HG03039 (cell line): Measurements from ENCODE around the gene MEGF11.
A peak's percentile ranks its signal among the peaks of the same experiment; 100 is the strongest.

Experiments
- ATAC-seq: cut with Tn5 transposase; IDR thresholded peaks from one replicate; pipeline ENCODE4 v1.9.1; 2021; ENCODE audit warnings: mild to moderate bottlenecking, moderate library complexity; ENCODE audit not compliant: unreplicated experiment

Gene MEGF11

DNA sequence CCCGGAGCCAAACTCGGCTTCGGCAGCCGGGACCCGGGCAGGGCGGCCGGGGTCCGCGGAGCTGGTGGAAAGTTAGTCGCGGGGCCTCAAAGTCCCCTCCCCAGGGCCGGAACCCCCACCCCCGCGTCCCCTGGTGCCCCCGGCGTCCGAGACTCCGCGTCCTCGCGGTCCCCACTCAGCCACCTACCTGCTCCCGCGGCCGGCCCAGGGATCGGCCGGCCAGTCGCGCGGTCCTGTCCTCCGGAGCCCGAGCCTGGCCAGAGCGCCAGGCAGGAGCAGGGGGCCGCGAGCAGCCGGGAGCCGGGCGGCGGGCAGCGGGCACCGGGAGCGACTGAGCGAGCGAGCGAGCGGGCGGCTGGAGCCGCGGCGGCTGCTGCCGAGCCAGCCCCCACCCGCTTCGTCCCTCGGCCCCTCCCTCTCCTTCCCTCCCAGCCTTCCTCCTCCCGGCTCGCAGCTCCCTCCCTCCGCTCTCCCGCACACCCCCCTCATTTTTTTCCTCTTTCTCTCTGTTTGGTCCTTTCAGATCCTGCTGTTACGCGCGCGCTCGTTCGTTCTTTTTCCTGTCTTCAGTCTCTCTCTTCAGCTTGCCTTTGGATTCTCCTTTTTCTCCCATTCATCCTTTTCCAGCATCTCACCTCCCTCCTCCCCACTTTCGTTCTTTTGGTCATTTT lies at the start of gene MEGF11:
MEGF11 (minus strand) TSS at position 333 of the 671 bp plus-strand sequence. CDS start 125,347 bp downstream, outside the sequence.
- ATAC-seq = no peak

DNA sequence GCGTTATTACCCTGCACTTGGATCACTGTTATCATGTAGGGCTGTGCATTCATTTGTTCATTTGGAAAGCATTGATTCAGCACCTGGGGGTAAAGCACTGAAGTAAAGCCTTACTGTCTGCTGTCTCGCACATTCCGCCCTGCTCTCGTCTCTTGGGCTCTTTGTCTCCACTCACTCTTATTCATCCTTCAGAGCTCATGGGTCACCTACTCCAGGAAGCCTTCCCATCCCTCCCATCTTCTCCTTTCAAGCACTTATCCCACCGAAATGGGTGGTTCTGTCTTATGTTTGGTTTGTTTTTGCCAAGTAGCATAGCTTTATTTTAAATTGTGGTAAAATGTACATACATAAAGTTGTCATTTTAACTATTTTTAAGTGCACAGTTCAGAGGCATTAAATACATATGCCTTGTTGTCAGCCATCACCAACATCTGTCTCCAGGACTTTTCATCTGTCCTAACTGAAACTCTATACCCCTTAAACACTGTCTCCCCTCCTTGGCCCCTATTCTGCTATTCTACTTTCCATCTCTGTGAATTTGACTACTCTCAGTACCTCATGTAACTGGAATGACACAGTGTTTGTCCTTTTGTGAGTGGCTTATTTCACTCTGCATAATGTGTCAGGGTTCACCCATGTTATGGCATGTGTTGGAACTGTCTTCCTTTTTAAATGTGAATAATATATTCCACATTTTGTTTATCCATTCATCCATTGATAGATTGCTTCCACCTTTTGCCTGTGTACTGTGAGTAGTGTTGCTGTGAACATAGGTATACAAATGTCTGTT lies 49.1 kb upstream of the MEGF11 start:
- no peak for ATAC-seq

DNA sequence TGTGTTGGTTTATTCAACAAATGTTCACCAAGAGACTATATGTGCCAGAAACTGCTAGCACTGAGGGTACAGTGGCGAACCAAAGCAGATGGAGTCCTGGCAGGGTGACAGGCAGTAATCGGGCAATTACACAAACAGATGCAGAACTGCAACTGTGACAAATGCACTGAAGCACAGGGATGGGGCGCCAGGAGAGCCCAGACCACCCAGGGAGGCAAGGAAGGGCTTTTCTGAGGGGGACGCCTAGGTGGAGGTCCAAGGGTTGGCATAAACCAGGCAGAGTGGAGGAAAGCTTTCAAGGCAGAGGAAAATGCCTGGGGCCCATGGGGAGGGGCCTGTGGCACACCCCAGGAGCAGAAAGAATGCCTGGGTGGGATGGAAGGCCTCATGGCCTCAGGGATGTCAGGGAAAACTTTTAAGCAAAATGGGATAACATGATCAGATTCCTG lies 45.3 kb upstream of the MEGF11 start:
- ATAC-seq = no peak

DNA sequence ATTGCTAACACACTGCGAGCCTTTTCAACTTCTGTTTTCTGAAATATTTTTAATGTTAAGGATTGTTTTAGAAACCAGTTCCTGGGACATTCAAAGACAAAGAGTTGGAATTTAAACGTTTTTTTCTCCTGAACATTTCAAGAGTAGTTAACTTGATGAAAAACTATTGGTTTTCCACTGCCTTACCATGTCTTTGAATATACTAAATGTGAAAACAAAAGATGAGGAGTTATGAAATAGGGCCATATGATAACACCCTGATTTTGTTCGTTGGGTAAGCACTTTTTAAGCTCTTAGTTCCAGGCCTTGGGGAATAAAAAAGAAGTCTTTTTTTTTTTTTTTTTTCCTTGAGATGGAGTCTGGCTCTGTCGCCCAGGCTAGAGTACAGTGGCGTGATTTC lies 42.6 kb upstream of the MEGF11 start:
- no peak for ATAC-seq

DNA sequence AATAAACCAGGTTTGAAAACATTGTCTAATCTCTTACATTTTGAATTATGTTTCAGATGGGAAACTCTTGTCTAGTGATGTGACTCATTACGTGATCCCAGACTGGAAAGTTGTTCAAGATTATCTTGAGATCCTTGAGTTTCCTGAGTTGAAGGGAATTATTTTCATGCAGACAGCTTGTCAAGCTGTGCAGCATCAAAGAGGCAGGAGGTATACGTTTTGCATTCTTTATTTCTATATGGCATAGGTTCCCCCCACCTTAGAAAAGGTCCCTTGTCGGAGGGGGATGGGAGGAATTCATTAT lies 41.3 kb upstream of the MEGF11 start:
- ATAC-seq = no peak

DNA sequence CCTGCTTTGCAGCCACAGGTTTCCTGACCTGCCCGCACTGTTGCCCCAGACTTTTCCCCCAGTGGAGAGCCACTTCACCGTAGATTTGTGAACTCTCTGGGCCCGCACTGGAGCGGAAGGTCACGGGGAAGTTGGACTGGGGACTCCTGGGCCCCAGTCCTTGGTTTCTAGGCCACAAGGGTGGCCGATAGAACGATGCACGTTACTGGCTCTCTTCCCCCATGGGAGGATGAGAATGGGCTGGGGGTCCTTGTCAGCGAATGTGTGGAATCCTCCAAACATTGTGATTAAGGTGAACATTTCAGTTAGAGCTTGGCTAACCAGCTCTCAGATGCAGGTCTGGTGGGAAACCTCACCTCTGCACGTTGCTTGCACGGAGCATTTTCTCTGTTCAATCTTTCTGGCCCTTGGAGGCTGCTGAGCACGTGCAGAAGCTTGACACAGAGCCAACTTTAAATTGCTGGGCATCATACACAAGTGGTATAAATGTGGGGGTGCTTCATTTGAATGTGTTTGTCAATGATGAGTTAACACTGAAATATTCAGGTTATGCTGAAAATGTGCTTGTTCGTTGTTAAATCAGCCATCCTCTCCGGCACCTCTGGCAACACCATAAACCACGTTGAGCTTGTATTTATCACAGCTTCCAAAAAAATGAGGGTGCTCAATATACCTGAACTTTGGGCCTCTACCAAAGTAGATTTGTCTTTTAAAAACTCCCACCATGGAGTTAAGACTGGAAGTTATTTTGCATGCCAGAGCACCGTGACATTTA lies 40.8 kb upstream of the MEGF11 start:
- ATAC-seq = peak; percentile 11

DNA sequence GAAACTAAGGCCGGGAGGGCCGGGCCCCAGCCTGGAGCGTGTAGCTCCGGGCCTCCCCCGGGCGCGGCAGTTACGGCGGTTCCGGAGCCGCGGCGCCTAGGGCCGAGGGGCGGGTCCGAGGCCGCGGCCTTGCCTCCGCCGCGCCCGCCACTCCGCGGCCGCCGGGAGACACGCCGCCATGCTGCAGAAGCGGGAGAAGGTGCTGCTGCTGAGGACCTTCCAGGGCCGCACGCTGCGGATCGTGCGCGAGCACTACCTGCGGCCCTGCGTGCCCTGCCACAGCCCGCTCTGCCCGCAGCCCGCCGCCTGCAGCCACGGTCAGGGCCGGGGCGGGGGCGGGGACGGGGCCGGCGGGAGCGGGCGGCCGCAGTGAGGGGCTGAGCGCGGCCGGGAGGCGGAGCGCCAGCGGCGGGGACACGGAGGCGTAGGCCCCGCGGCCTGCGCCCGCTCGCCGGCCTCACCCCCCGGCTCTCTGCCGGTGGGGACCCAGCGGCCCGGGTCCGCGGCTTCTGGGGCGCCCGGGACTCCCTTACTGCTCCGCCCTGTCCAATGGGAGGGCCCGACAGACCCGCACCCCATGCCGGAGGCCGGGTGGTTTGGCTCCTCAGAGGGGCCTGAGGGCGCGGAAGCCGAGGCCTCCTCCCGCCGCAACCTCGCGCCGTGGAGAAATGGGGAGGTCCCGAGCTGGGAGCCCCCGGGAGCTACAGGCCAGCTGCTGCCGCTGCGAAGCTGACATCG lies 40.0 kb upstream of the MEGF11 start, which contains the start of gene DIS3L:
DIS3L (plus strand) TSS at position 150 of the 738 bp plus-strand sequence; CDS start at position 179, 29 bp downstream.
- ATAC-seq = peak; percentile 58

DNA sequence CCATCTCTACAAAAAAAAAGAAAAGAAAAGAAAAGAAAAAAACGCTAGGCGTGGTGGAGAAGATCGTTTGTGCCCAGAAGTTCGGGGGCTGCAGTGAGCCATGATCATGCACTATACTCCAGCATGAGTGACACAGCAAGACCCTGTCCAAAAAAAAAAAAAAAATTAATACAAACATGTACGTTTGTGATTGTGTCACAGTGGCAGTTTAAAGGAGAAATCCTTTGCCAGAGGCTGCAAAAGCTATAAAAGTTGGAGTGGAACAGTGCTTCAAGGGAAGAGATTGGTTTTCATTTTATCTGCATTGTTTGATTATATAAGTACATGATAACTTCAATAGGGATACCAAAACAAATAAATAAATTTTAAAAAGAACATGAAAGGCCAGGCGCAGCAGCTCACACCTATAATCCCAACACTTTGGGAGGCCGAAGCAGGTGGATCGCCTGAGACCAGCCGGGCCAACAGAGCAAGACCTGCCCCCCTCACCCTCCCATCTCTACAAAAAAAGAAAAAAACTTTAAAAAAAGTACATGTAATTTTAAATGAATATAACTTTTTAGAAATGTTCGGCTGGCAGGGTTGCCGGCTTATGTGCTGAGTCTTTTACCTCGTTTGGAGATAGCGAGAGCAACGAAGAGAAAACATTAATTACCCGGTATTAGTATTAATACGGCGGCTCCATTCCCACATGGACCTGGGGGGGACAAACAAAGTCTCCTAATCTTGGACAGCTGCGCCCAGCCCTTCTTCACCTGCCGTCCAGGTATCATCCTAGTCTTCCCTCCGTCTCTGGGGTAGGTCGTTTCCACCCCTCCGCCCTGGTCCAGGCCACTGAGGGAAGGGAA lies 39.2 kb upstream of the MEGF11 start:
- no peak for ATAC-seq

DNA sequence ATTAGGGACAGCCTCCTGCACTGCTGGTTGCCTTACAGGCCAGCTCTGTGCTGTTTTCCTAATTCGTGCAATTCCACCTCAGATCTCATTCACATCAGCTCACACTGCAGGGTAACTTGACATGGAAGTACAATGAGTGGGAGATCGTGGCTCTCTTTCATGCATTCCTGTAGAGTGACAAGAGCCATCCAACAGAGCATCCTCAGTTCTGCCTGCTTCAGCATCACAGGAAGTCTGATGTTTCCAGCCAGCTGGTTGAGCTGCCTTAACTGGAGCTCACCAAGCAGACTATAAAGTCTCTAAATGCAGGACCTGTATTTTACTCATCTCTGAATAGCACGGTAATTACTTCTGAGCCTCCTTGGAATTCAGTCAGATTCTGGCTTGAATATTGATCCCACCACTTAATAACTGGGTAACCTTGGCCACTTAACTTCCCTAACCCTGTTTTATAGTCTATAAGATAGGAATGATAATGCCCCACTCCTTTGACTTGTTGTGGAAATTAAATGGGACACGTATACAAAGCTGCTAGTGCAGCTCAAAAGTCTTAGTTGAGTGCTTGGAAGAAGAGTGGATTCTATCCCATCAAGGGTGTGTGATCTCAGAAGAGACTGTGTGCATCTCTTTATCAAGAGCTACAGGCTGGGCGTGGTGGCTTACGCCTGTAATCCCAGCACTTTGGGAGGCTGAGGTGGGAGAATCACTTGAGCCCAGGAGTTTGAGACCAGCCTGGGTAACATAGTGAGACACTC lies 38.4 kb upstream of the MEGF11 start:
- ATAC-seq = no peak

DNA sequence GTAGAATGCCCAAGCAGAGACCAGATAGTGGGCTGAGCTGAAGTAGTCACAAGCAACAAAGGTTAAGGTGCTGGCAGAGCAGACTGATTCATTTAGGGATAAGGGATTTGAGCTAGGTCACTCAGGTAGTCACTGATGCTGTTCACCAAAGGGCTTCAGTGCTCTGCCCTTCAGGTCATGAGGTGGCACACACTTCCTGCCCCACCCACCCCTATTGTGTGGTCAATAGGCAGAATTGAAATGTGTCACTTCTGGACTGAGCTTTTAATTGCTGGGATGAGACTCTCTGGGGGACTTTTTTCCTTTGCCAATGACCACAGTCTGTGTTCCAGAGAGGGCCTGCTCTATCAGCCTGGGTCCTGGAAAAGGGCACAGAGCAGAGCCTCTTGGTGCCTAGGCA lies 37.0 kb upstream of the MEGF11 start:
- ATAC-seq = no peak

DNA sequence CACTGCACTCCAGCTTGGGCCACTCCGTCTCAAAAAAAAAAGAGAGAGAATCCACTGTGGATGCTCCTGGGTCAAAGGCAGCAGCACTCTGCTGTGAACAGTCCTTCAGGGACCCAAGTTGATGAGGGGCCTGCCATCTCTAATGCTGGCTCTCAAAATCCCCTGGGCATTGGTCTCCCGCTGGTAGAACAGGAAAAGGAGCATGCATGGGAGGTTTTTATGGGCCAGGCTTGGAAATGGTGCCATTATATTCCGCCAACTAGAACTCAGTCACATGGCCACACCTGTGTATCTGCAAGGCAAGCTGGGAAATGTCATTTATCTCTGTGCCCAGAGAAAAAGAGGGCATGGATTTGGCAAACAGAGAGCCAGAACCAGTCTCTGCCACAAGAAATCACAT lies 36.5 kb upstream of the MEGF11 start:
- ATAC-seq = no peak

DNA sequence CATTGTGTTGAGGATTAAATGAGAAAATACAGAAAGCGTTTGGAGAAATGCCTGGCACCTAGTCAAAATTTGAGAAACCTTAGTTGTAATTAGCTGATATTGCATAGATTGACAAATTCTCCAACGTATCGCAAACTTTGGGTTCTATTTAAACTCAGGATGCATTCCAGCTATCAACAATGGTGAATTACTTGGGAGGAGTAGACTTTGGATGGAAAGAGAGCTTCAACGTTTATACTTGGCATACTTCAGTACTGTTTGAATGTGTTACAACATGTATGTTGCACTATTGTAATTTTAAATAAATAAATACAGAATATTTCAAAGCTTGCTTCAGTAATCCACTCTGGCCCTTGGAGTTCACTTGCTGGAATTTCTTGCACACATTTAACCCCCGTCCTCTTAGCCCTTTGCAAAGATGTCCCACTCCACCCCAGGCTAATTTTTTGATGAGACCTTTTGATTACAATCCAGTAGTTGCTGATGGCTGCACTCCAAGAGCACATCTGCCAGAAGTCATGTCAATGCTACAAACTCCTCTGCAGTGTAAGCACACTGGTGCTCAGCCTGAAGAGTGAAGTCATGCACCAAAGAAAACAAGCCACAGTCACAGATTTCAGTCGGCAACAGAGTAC lies 35.1 kb upstream of the MEGF11 start:
- ATAC-seq = no peak

DNA sequence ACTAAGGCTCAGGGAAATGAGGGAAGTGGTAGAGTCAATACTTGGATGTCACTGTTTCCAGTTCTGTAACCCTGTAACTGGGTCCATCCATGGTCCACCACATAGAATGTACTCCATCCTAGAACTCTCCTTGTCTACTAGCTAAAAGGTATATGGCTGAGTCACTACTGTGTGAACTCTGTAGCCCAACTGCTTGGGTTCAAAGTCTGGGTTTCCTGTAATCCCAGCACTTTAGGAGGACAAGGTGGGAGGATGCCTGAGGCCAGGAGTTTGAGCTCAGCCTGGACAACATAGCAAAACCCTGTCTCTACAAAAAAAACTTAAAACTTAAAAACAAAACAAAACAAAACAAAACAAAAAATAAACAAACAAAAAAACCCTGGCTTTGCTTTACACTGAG lies 34.5 kb upstream of the MEGF11 start:
- no peak for ATAC-seq

DNA sequence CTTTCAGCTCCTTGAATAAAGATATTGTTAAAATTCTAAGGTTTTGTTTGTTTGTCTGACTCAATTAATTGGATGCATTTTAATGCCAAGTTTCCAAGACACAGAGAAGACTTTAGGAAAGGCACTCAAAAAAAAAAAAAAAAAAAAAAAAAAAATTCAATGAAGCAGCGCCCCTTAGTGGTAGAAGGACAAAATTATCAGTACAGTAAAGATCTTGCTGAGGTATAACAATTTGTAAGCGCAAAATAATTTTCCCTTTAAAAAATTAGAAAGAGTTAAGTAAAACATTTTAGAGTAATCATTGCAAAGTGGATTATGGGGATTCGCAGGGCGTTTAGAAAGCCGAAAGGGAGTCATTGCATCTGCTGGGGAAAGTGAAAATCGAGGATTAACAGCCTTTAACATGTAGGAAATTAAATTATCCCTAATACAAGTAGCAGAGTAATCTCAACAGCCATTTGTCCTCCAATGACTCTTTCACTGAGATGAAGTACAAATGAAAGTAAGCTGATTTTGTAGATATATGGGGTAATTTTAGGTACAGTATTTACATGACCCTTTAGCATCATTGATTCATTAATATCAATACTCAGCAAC lies 34.0 kb upstream of the MEGF11 start:
- no peak for ATAC-seq

DNA sequence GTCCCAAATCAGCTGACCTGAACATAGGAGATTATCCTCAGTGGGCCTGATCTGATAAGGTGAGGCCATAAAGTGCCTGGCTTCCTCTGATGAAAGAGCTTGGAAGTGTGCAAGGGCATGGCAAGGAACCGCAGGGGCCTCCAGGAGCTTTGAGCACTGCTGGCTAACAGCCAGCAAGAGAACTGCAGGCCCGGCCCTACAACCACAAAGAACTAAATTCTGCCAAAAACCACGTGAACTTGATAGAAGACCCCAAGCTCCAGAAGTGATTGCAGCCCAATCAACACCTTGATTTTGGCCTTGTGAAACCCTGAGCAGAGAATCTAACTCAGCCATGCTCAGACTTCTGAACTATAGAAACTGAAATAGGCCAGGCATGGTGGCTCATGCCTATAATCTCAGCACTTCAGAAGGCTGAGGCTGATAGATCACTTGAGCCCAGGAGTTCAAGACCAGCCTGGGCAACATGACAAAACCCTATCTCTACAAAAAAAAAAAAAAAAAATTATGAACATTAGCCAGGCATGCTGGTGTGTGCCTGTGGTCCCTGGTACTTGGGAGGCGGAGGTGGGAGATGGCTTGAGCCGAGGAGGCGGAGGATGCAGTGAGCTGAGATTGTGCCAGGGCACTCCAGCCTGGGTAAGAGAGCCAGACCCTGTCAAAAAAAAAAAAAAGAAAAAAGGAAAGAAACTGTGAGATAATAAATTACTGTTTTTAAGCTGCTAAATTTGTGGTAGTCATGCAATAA lies 32.2 kb upstream of the MEGF11 start:
- ATAC-seq = no peak

DNA sequence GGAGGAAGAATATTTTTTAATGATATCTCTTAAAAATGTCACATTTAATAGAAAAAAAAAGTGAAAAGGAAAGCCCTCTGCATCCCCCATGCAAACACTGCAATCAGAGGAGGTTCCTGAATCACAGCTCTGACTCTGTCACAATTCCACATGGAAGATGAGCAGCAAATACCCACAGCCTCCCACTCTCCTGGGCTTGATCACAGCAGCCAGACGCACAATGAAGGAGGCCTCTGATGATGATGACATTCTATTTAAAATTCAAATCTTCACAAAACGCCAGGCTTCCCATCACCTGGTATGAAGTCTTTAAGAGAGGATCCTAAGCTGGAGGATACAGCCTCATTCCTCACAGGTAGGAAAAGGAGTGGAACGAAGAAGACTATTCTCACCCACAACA lies 30.7 kb upstream of the MEGF11 start:
- no peak for ATAC-seq

DNA sequence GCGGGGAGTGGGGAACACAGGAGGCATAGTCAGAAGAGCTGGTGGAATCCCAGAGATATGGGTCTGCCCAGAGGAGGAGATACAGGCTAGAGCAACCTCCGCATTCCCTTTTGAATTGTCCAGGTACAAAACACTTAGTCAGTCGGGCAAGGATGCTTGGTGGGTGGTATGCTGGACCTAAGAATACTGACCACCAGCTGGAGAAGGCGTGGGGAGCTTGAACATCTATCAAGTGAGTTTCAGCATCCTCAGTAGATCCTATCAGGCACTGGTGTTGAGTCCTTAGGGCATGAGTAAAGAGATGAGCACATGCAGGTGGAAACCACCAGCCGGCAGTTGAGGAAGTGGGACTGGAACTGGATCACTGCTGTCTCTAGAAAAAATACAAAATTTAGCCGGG lies 25.1 kb upstream of the MEGF11 start:
- ATAC-seq = no peak

DNA sequence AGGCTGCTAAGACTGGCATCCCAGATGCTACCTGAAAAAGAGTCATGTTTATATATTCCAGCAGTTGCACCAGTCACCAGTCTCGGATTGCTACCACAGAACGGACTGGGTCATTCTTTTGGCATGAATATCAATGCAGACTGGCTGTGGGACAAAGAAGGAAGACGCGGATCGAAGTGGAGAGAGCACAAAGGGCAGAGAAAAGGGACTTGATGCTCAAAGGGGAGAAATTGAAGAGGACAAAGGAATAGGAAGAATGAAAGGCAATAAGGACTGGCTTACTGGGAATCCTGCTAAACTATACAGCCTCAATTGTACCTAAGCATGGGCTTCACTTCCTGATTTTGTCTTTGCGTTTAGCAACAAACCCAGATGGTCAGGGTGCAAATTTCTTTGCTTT lies 24.5 kb upstream of the MEGF11 start:
- ATAC-seq = no peak
